IMR-90 (cell line): ENCODE measurements around the gene PYGM. TPM values are rescaled to one million over a fixed set of nuclear protein-coding genes. Genes with fewer than 3 reads are reported as not detected.

Experiments used
- ATAC-seq: fragments of 200-7000 bp; cut with Tn5 transposase; 2 replicates; pipeline ENCODE4 v1.9.1; 2020; ENCODE audit warnings: low read depth, mild to moderate bottlenecking, moderate library complexity
- BruUV-seq: library from RNA; stranded (reverse); fragments of 400-500 nt; replicated peaks from 2 replicates; lab custom pipeline; 2021; lab: Mats Ljungman, UMichigan
- CTCF ChIA-PET: fragments of 300-600 bp; formaldehyde crosslinking; extraction: SDS; loops from one replicate; lab custom pipeline; 2021; ENCODE audit warnings: antibody characterized with exemption; lab: Yijun Ruan, JAX
- POLR2A ChIA-PET: fragments of 300-600 bp; sonication (Branson Sonifier 250); formaldehyde crosslinking; loops from one replicate; lab custom pipeline; 2022; ENCODE audit warnings: antibody characterized with exemption; ENCODE audit not compliant: unreplicated experiment; lab: Charles Lee
- DNase-seq: peaks from one replicate; pipeline ENCODE4 v3.0.0; 2013
- H2AFZ ChIP-seq: replicated peaks from 2 replicates; pipeline ENCODE3; 2013; ENCODE audit warnings: low read length, mild to moderate bottlenecking; ENCODE audit not compliant: poor library complexity
- H2AK5ac ChIP-seq: 2 replicates; pipeline ENCODE4 v1.6.1; 2013; ENCODE audit warnings: low read depth, low read length, inconsistent platforms
- H2AK9ac ChIP-seq: replicated peaks from 2 replicates; pipeline ENCODE3; 2013; ENCODE audit warnings: mild to moderate bottlenecking, low read depth, low read length, moderate library complexity; ENCODE audit not compliant: poor library complexity
- H2BK120ac ChIP-seq: 2 replicates; pipeline ENCODE4 v1.6.1; 2013; ENCODE audit warnings: low read depth, low read length, inconsistent platforms
- H2BK15ac ChIP-seq: 3 replicates; pipeline ENCODE4 v1.6.1; 2013; ENCODE audit warnings: low read depth, low read length, inconsistent platforms
- H2BK20ac ChIP-seq: 2 replicates; pipeline ENCODE4 v1.6.1; 2013; ENCODE audit warnings: low read depth, mild to moderate bottlenecking, inconsistent platforms, low read length, moderate library complexity
- H2BK5ac ChIP-seq: 2 replicates; pipeline ENCODE4 v1.6.1; 2013; ENCODE audit warnings: mild to moderate bottlenecking, low read depth, low read length, inconsistent platforms; ENCODE audit not compliant: poor library complexity, severe bottlenecking
- H3K14ac ChIP-seq: replicated peaks from 2 replicates; pipeline ENCODE4 v1.6.1; 2013; ENCODE audit warnings: low read depth, low read length, inconsistent platforms
- H3K18ac ChIP-seq: 2 replicates; pipeline ENCODE4 v1.6.1; 2013; ENCODE audit warnings: low read depth, low read length, control low read depth
- H3K23ac ChIP-seq: 2 replicates; pipeline ENCODE4 v1.6.1; 2013; ENCODE audit warnings: low read depth, low read length, inconsistent platforms
- H3K27ac ChIP-seq: 2 replicates; pipeline ENCODE4 v1.5.1; 2013; ENCODE audit warnings: mild to moderate bottlenecking, control low read depth, low read length; ENCODE audit not compliant: insufficient read depth
- H3K27me3 ChIP-seq: 2 replicates; pipeline ENCODE4 v1.6.1; 2013; ENCODE audit warnings: low read length; ENCODE audit not compliant: control insufficient read depth, insufficient read depth
- H3K36me3 ChIP-seq: 2 replicates; pipeline ENCODE4 v1.6.1; 2013; ENCODE audit warnings: low read length, mixed read lengths; ENCODE audit not compliant: control insufficient read depth, insufficient read depth
- H3K4ac ChIP-seq: 2 replicates; pipeline ENCODE4 v1.6.1; 2013; ENCODE audit warnings: low read depth, low read length, inconsistent platforms
- H3K4me1 ChIP-seq: 2 replicates; pipeline ENCODE4 v1.6.1; 2013; ENCODE audit warnings: low read length, mixed read lengths; ENCODE audit not compliant: control insufficient read depth, insufficient read depth
- H3K4me2 ChIP-seq: 2 replicates; pipeline ENCODE4 v1.6.1; 2013; ENCODE audit warnings: low read depth, mild to moderate bottlenecking, control low read depth, low read length, moderate library complexity
- H3K4me3 ChIP-seq: 2 replicates; pipeline ENCODE4 v1.5.1; 2013; ENCODE audit warnings: low read depth, mild to moderate bottlenecking, control low read depth, low read length, moderate library complexity; ENCODE audit not compliant: insufficient read depth
- H3K56ac ChIP-seq: 2 replicates; pipeline ENCODE4 v1.6.1; 2013; ENCODE audit warnings: low read length, inconsistent platforms; ENCODE audit not compliant: insufficient read depth; ENCODE audit errors: extremely low read depth
- H3K79me1 ChIP-seq, 2 experiments: 2 replicates each; pipeline ENCODE4 v1.6.1; 2013; ENCODE audit warnings: low read length in 2 of 2, inconsistent platforms in 1 of 2, low read depth in 1 of 2
- H3K9ac ChIP-seq: 2 replicates; pipeline ENCODE4 v1.6.1; 2013; ENCODE audit warnings: low read depth, low read length, control low read depth
- H3K9me1 ChIP-seq: 2 replicates; pipeline ENCODE4 v1.6.1; 2013; ENCODE audit warnings: low read length, inconsistent platforms; ENCODE audit not compliant: insufficient read depth
- H3K9me3 ChIP-seq: 2 replicates; pipeline ENCODE4 v1.6.1; 2013; ENCODE audit warnings: low read length; ENCODE audit not compliant: control insufficient read depth, insufficient read depth
- H4K20me1 ChIP-seq: 2 replicates; pipeline ENCODE4 v1.6.1; 2013; ENCODE audit warnings: low read length, inconsistent platforms; ENCODE audit not compliant: insufficient read depth
- H4K5ac ChIP-seq: 2 replicates; pipeline ENCODE4 v1.6.1; 2013; ENCODE audit warnings: mild to moderate bottlenecking, low read depth, low read length, control low read depth
- H4K8ac ChIP-seq, 2 experiments: 2 replicates each; pipeline ENCODE4 v1.6.1; 2013; ENCODE audit warnings: low read depth in 2 of 2, low read length in 2 of 2, control low read depth in 1 of 2, inconsistent platforms in 1 of 2
- H4K91ac ChIP-seq: 2 replicates; pipeline ENCODE4 v1.6.1; 2013; ENCODE audit warnings: low read depth, low read length, inconsistent platforms; ENCODE audit not compliant: insufficient read depth
- BHLHE40 ChIP-seq: fragments of 150-350 bp; IDR thresholded peaks from 2 replicates; pipeline ENCODE4 v1.6.1; 2016; ENCODE audit warnings: mild to moderate bottlenecking, low read depth, low read length
- CEBPB ChIP-seq: IDR thresholded peaks from 2 replicates; pipeline ENCODE4 v1.6.1; 2012; ENCODE audit warnings: low read depth, low read length, improper control_type of control experiment
- CHD1 ChIP-seq: IDR thresholded peaks from 2 replicates; pipeline ENCODE4 v1.6.1; 2012; ENCODE audit warnings: low read depth, low read length, improper control_type of control experiment
- CTCF ChIP-seq: conservative IDR thresholded peaks from 2 replicates; pipeline ENCODE4 v1.5.1; 2012; ENCODE audit warnings: mild to moderate bottlenecking, low read depth, low read length, improper control_type of control experiment
- ELK1 ChIP-seq: fragments of 150-350 bp; IDR thresholded peaks from 2 replicates; pipeline ENCODE4 v1.6.1; 2016; ENCODE audit warnings: low read depth, mild to moderate bottlenecking, low read length, moderate library complexity, borderline replicate concordance
- FOS ChIP-seq: fragments of 150-350 bp; IDR thresholded peaks from 2 replicates; pipeline ENCODE4 v1.6.1; 2016; ENCODE audit warnings: low read depth, low read length
- MAFK ChIP-seq: IDR thresholded peaks from 2 replicates; pipeline ENCODE4 v1.6.1; 2012; ENCODE audit warnings: low read depth, low read length, improper control_type of control experiment
- MAZ ChIP-seq: IDR thresholded peaks from 2 replicates; pipeline ENCODE4 v1.6.1; 2012; ENCODE audit warnings: low read depth, mild to moderate bottlenecking, low read length, improper control_type of control experiment, moderate library complexity, borderline replicate concordance
- MXI1 ChIP-seq: IDR thresholded peaks from 2 replicates; pipeline ENCODE4 v1.6.1; 2012; ENCODE audit warnings: low read depth, mild to moderate bottlenecking, low read length, moderate library complexity, borderline replicate concordance
- POLR2A ChIP-seq: IDR thresholded peaks from 2 replicates; pipeline ENCODE4 v1.6.1; 2012; ENCODE audit warnings: mild to moderate bottlenecking, low read depth, low read length
- RAD21 ChIP-seq: IDR thresholded peaks from 2 replicates; pipeline ENCODE4 v1.6.1; 2012; ENCODE audit warnings: low read length, improper control_type of control experiment
- RCOR1 ChIP-seq: IDR thresholded peaks from 2 replicates; pipeline ENCODE4 v1.6.1; 2012; ENCODE audit warnings: mild to moderate bottlenecking, low read length, improper control_type of control experiment; ENCODE audit not compliant: insufficient replicate concordance
- RFX5 ChIP-seq: IDR thresholded peaks from 2 replicates; pipeline ENCODE4 v1.8.0; 2012; ENCODE audit warnings: low read depth, mild to moderate bottlenecking, low read length, moderate library complexity
- SMC3 ChIP-seq: fragments of 150-350 bp; IDR thresholded peaks from 2 replicates; pipeline ENCODE4 v1.6.1; 2016; ENCODE audit warnings: low read depth, mild to moderate bottlenecking, antibody characterized with exemption, low read length, moderate library complexity
- USF2 ChIP-seq: fragments of 150-350 bp; IDR thresholded peaks from 2 replicates; pipeline ENCODE4 v1.6.1; 2017; ENCODE audit warnings: mild to moderate bottlenecking, antibody characterized with exemption, low read length, low read depth
- WGBS, 2 experiments: methylation state at CpG; one replicate each; pipeline versions ENCODE4 v1.1.5 to v1.1.7; 2013; ENCODE audit warnings: missing lambda C conversion rate in 2 of 2; ENCODE audit not compliant: insufficient read length in 1 of 2; ENCODE audit errors: extremely low coverage in 2 of 2; 5-methylcytosine and 5-hydroxymethylcytosine counted together
- dilution Hi-C: fragments of 300-500 bp; cut with HindIII; formaldehyde crosslinking; loops from one replicate; pipeline ENCODE4 v1.14.3; 2018; ENCODE audit warnings: low sequenced_read_pairs; ENCODE audit not compliant: unreplicated experiment
- in situ Hi-C: fragments of 300-500 bp; cut with MboI; formaldehyde crosslinking; loops from 3 replicates; pipeline ENCODE4 v1.14.3; 2019; ENCODE audit warnings: low sequenced_read_pairs, inconsistent platforms, mixed read lengths
- intact Hi-C: fragments of 100-400 bp; cut with micrococcal nuclease; formaldehyde crosslinking; loops from 2 replicates; pipeline ENCODE4 v1.10.0; 2022
- polyA plus RNA-seq, 3 experiments: library from polyadenylated mRNA; depleted of rRNA; stranded (reverse); fragments of >200 nt; gene quantifications; 2 replicates each; pipeline ENCODE4 v1.2.3, GENCODE V29; 2012; ENCODE audit warnings: low replicate concordance in 1 of 3
- total RNA-seq: library from RNA; depleted of rRNA; stranded (reverse); fragments of >200 nt; gene quantifications from 2 replicates; pipeline ENCODE4 v1.2.3, GENCODE V29; 2012

PYGM gene
- total and polyA plus RNA-seq, 2 of the 4 experiments (the other 2 are of a cell fraction): 0.18 to 0.21 TPM

- dilution Hi-C loops: no loop called here
- no peak overlapping the region for H3K56ac ChIP-seq
- no peak overlapping the region for H4K5ac ChIP-seq
- peaks cover 78% of the 10 kb centered on the region for H3K27me3 ChIP-seq
- no peak overlapping the region for H4K91ac ChIP-seq
- 3% methylated on average over 65 of the region's 111 CpGs; no CpG with 5 or more reads in 1 of the 2 experiments for WGBS, 2 experiments
- TF ChIP-seq RCOR1 (no peak), MAFK (no peak), MAZ (no peak), SMC3 (no peak), POLR2A (no peak), RAD21 (no peak), RFX5 (no peak), MXI1 (no peak), USF2 (no peak), ELK1 (no peak), BHLHE40 (no peak), CTCF (no peak), CHD1 (no peak), FOS (no peak), CEBPB (no peak)
- H3K14ac ChIP-seq: no peak overlapping the region
- H3K9me1 ChIP-seq: 0 out of 2 replicates have a peak, but pooled peaks cover 4% of the 10 kb centered on the region
- H3K9me3 ChIP-seq: no peaks in the 10 kb centered on the region
- H2AFZ ChIP-seq: peak overlapping the region; percentile 51
- no peak overlapping the region for H3K4ac ChIP-seq
- H2BK20ac ChIP-seq: no peak overlapping the region
- H3K4me2 ChIP-seq: no peak overlapping the region
- H2BK120ac ChIP-seq: no peak overlapping the region
- no peak overlapping the region for H4K8ac ChIP-seq
- H2AK9ac ChIP-seq: no peak overlapping the region
- no peak overlapping the region for H2BK15ac ChIP-seq
- no peaks in the 10 kb centered on the region for H3K36me3 ChIP-seq
- ChIA-PET CTCF (no interaction called here), POLR2A (no interaction called here)
- no peaks in the 10 kb centered on the region for H3K79me1 ChIP-seq
- H2AK5ac ChIP-seq: no peak overlapping the region
- in situ Hi-C loops: no loop called here
- no peak overlapping the region for H3K23ac ChIP-seq
- DNase-seq (peak; percentile 37), ATAC-seq (peak; percentile 62)
- H2BK5ac ChIP-seq: no peak overlapping the region
- H3K4me1 ChIP-seq: no peaks in the 10 kb centered on the region; the same call in 1 of the 2 replicates
- no peak overlapping the region for H3K27ac ChIP-seq
- H3K18ac ChIP-seq: no peak overlapping the region
- no peak overlapping the region for H3K4me3 ChIP-seq
- no TSS peak for BruUV-seq
- H3K9ac ChIP-seq: no peak overlapping the region
- intact Hi-C loops: loop anchor here (5.0 kb wide), 1 partner anchor 224 kb away; the partner anchor contains the start of gene GPHA2
- 0 out of 2 replicates have a peak, but pooled peaks cover 3% of the 10 kb centered on the region for H4K20me1 ChIP-seq
Observed at GRCh38 chr11:64713016-64713707, 46.6 kb downstream of the PYGM start.
